ENCODE measurements around the gene TARS2.

DNA sequence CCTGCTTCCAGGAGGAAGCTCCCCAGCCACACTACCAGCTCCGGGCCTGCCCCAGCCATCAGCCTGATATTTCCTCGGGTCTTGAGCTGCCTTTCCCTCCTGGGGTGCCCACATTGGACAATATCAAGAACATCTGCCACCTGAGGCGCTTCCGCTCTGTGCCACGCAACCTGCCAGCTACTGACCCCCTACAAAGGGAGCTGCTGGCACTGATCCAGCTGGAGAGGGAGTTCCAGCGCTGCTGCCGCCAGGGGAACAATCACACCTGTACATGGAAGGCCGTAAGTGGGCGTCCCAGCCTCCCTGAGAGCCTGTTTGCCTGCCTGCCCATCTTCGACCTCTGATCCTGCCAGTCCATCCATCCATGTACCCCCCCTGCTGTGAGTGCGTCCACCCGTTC, 24.3 kb downstream of the TARS2 start:
- TF ChIP-seq CTCF (conservative IDR thresholded peaks at IDR 0.05; ENCODE audit: low read length) (no peak), EZH2phosphoT487 (IDR thresholded peaks at IDR 0.05; ENCODE audit: borderline replicate concordance, low read depth, low read length) (no peak)
